ENCODE measurements around the gene SMAD9.

The SMAD9 gene

DNA sequence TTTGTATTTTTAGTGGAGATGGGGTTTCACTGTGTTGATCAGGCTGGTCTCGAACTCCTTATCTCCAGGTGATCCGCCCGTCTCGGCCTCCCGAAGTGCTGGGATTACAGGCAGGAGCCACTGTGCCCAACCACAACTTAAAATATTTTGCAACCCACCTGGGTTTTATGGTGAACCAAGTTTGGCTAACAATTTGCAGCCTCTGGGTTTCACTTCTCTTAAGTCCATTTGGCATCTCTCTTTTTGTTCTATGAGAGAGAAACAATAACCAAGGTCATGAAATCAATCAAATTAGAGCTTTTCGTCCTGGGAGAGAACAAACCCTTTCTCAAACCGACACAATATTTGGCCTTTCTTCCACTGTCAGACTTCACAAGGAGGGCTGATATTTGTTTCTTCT, 5.6 kb upstream of the SMAD9 start:
- Histone ChIP-seq H3K9me3 (ENCODE audit: insufficient read depth, low read length) (no peaks in the 10 kb centered on the region), H4K20me1 (ENCODE audit: insufficient read depth, low read length) (no peaks in the 10 kb centered on the region), H3K4me1 (ENCODE audit: low read length) (no peaks in the 10 kb centered on the region), H3K27me3 (ENCODE audit: low read depth, low read length) (no peaks in the 10 kb centered on the region), H3K9ac (ENCODE audit: low read length) (no peak overlapping the region), H3K79me2 (ENCODE audit: low read length) (no peaks in the 10 kb centered on the region), H3K4me2 (ENCODE audit: low read length) (no peak overlapping the region), H3K36me3 (replicated peaks; ENCODE audit: low read depth, low read length) (no peaks in the 10 kb centered on the region), H2AFZ (ENCODE audit: low read depth, low read length) (no peak overlapping the region), H3K4me3 (ENCODE audit: low read length) (no peak overlapping the region), H3K27ac (ENCODE audit: low read length) (no peak overlapping the region)
- no peak for TF ChIP-seq EZH2phosphoT487 (IDR thresholded peaks at IDR 0.05; ENCODE audit: low read depth)
- TF ChIP-seq, protein P1, sequence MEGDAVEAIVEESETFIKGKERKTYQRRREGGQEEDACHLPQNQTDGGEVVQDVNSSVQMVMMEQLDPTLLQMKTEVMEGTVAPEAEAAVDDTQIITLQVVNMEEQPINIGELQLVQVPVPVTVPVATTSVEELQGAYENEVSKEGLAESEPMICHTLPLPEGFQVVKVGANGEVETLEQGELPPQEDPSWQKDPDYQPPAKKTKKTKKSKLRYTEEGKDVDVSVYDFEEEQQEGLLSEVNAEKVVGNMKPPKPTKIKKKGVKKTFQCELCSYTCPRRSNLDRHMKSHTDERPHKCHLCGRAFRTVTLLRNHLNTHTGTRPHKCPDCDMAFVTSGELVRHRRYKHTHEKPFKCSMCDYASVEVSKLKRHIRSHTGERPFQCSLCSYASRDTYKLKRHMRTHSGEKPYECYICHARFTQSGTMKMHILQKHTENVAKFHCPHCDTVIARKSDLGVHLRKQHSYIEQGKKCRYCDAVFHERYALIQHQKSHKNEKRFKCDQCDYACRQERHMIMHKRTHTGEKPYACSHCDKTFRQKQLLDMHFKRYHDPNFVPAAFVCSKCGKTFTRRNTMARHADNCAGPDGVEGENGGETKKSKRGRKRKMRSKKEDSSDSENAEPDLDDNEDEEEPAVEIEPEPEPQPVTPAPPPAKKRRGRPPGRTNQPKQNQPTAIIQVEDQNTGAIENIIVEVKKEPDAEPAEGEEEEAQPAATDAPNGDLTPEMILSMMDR (IDR thresholded peaks at IDR 0.05; ENCODE audit: low read depth, low read length): no peak

DNA sequence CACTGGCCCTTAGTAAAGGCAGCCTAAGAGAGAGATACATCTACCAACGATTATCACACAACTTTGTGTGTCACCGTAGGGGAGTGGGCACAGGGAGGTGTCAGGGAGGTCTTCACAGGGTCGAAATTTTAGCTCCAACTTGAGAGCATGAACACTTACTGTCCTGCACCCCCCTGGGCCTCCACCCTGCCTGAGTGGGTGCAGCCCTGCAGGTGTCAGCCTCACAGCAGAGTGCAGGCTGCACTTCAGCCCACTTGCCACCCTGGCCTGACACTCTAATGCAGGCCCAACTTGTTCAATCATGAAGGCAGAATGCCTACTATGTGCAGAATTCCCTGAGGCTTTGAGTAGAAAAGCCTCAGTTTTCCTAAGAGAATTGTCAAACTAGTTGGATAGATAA, 4.0 kb upstream of the SMAD9 start:
- TF ChIP-seq EZH2phosphoT487 (IDR thresholded peaks at IDR 0.05; ENCODE audit: low read depth): no peak
- TF ChIP-seq, protein P1 (IDR thresholded peaks at IDR 0.05; ENCODE audit: low read depth, low read length): no peak
- Histone ChIP-seq H3K9ac (ENCODE audit: low read length) (no peak overlapping the region), H3K27ac (ENCODE audit: low read length) (no peak overlapping the region), H3K27me3 (ENCODE audit: low read depth, low read length) (no peaks in the 10 kb centered on the region), H4K20me1 (ENCODE audit: insufficient read depth, low read length) (no peaks in the 10 kb centered on the region), H2AFZ (ENCODE audit: low read depth, low read length) (no peak overlapping the region), H3K36me3 (replicated peaks; ENCODE audit: low read depth, low read length) (no peaks in the 10 kb centered on the region), H3K79me2 (ENCODE audit: low read length) (no peaks in the 10 kb centered on the region), H3K4me3 (ENCODE audit: low read length) (no peak overlapping the region), H3K9me3 (ENCODE audit: insufficient read depth, low read length) (no peaks in the 10 kb centered on the region), H3K4me2 (ENCODE audit: low read length) (no peak overlapping the region), H3K4me1 (ENCODE audit: low read length) (no peaks in the 10 kb centered on the region)

DNA sequence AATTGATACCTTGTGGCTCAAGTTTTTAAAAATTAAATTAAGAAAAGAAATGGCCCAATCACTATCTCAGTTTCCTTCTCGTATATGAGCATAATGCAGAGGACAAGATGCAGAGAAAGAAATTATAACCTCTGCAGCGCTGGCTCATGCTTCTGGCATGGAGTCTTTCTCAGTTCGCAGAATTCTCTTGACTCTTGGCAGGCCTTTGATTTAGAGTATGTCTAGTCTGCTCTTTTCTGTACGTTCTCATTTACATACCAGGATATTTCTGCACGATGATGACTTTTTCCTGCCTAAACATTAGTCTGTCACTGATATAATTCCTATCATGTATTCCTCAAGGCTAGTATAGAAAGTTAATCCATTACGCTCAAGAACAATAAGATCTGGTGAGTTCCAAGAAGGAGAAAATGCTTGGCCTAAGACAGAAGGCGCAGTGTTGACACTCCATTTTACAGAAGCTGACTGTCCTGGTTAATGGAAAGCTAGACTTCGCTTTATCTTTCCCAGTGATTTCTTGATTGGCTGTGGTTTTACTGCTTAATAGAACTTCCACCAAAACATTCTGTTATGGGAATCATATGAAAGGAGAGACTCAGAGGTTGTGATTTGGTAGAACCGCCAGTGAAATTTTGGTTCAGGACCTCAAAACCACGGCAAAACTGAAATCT, 1.7 kb upstream of the SMAD9 start:
- Histone ChIP-seq H3K4me2 (ENCODE audit: low read length) (no peak overlapping the region), H3K27ac (ENCODE audit: low read length) (no peak overlapping the region), H3K9ac (ENCODE audit: low read length) (no peak overlapping the region), H2AFZ (ENCODE audit: low read depth, low read length) (no peak overlapping the region), H3K79me2 (ENCODE audit: low read length) (no peaks in the 10 kb centered on the region), H3K9me3 (ENCODE audit: insufficient read depth, low read length) (no peaks in the 10 kb centered on the region), H4K20me1 (ENCODE audit: insufficient read depth, low read length) (no peaks in the 10 kb centered on the region), H3K27me3 (ENCODE audit: low read depth, low read length) (0 out of 2 replicates have a peak, but pooled peaks cover 1% of the 10 kb centered on the region), H3K4me3 (ENCODE audit: low read length) (no peak overlapping the region), H3K36me3 (replicated peaks; ENCODE audit: low read depth, low read length) (no peaks in the 10 kb centered on the region), H3K4me1 (ENCODE audit: low read length) (no peaks in the 10 kb centered on the region)
- TF ChIP-seq, protein P1 (IDR thresholded peaks at IDR 0.05; ENCODE audit: low read depth, low read length): no peak
- no peak for TF ChIP-seq EZH2phosphoT487 (IDR thresholded peaks at IDR 0.05; ENCODE audit: low read depth)

DNA sequence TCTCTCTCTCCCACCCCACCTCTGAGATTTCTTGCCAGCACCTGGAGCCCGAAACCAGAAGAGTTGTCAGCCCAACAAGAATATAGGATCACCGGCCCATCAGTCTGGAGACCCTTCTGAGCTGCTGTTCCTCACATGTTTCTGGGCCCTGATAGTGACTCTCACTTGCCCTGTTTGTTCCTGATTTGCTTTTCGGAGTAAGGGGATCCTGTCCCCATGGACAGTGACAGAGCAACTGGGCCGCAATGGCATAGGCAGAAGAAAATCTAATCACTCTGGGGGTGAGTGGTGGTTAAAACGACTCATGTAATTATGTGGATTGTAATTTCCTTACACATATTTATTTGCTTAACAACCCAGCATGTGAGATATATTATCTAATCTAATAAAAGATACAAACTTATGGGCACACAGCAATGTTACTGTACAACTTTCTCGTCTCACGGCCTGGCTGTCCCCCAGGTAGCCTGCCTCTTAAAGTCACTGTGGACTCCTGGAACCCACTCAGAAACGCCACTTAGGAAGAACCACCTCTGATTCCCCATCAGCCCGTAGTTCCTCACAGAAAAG, 663 bp upstream of the SMAD9 start:
- Histone ChIP-seq H3K9ac (ENCODE audit: low read length) (no peak overlapping the region), H3K4me2 (ENCODE audit: low read length) (no peak overlapping the region), H3K27me3 (ENCODE audit: low read depth, low read length) (0 out of 2 replicates have a peak, but pooled peaks cover 3% of the 10 kb centered on the region), H3K79me2 (ENCODE audit: low read length) (no peaks in the 10 kb centered on the region), H4K20me1 (ENCODE audit: insufficient read depth, low read length) (no peaks in the 10 kb centered on the region), H3K4me3 (ENCODE audit: low read length) (no peak overlapping the region), H3K4me1 (ENCODE audit: low read length) (no peaks in the 10 kb centered on the region), H3K9me3 (ENCODE audit: insufficient read depth, low read length) (no peaks in the 10 kb centered on the region), H3K36me3 (replicated peaks; ENCODE audit: low read depth, low read length) (no peaks in the 10 kb centered on the region), H3K27ac (ENCODE audit: low read length) (no peak overlapping the region), H2AFZ (ENCODE audit: low read depth, low read length) (no peak overlapping the region)
- TF ChIP-seq, protein P1 (IDR thresholded peaks at IDR 0.05; ENCODE audit: low read depth, low read length): no peak
- TF ChIP-seq EZH2phosphoT487 (IDR thresholded peaks at IDR 0.05; ENCODE audit: low read depth): no peak

All from OCI-LY3 (cell line).